NCI-H510A treated with DMSO at 0.1 percent for 48 hours (cell line): ENCODE results near the gene CHD2.
"Not testable (repeated sequence)": the region's sequence is repeated elsewhere in the genome, so short reads cannot be mapped to it uniquely, and the experiment has no call there.

Experiments used
- DNase-seq: peaks from one replicate; lab custom pipeline; 2025; lab: John Stamatoyannopoulos, UW

CHD2 gene

DNA sequence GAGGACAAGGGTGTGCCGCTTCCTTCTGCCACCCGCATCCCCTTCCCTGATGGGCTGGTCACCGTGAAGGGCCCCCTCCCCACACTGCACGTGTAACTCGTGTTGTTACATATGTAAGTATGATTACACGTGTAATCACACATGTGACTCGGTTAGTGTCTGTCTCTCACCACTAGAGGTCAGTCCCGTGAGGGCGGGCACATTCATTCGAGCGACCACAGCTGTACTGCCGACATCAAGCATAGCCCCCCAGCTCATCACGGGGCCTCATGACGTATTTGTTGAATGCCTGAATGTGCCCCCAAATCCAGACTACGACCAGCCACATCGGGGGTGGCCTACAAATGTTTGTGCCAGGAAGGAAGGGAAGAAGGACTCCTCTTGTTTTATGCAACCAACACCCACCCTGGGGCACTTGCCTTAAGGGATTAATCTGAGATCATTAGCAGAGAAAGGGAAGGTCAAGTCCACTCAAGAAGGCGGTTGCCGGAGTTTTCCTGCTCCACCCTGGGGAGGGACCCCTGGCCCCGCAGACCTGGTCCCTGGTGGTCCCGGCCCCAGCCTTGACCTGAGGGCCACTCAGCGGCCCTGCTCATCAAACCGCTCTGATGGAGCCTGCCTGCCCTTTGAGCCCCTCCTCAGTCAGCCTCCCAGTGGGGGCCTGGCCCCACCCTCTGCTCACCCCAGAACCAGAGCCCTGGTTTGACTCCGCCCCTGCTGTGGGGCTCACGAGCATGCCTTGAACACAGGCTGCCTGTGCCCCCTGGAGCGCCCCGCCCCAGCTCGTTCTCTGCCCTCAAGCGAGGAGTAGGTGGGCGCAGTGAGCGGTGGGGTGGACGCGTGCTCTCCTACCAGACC, 136.1 kb downstream of the CHD2 start:
- DNase-seq: peak; percentile 16

DNA sequence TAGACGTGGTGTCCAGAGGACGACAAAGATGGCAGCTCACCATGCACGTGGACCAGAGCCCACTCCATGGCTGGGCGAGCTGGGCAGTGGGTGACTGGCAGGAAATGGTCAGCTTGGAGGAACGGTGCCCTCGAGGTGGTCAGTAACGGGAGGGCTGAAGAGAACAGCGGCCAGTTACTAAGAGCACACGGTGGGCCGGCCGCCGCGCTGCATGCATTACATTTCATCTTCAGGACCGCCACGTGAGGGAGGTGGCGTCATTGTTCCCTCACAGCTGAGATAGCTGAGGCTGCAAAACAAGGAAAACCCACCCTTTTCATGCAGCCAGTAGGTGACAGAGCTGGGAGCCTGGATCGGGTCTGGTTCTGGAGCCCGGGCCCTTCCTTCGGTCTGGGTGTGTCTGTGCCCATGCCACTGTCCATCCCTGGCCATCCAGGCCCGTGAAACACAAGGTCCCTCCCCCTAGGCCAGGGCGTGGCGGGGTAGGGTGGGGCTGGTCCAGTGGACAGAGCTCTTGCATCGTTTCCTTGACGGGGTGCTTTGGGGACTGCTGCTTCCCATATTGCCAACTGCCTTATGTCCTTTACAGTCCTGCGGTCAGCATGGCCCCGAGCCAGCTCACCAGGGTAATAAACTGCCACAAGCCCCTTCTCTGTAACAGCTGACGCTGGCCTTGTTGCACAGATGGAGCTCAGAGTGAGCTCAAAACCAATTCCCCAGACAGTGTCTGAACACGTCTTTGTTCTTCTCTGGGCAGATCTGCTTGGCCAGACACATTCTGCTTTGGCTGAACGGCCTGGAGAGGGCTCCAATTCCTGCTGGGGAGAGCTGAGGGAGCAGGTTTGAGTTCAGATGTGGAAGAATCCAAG, 137.1 kb downstream of the CHD2 start:
- DNase-seq: no peak

DNA sequence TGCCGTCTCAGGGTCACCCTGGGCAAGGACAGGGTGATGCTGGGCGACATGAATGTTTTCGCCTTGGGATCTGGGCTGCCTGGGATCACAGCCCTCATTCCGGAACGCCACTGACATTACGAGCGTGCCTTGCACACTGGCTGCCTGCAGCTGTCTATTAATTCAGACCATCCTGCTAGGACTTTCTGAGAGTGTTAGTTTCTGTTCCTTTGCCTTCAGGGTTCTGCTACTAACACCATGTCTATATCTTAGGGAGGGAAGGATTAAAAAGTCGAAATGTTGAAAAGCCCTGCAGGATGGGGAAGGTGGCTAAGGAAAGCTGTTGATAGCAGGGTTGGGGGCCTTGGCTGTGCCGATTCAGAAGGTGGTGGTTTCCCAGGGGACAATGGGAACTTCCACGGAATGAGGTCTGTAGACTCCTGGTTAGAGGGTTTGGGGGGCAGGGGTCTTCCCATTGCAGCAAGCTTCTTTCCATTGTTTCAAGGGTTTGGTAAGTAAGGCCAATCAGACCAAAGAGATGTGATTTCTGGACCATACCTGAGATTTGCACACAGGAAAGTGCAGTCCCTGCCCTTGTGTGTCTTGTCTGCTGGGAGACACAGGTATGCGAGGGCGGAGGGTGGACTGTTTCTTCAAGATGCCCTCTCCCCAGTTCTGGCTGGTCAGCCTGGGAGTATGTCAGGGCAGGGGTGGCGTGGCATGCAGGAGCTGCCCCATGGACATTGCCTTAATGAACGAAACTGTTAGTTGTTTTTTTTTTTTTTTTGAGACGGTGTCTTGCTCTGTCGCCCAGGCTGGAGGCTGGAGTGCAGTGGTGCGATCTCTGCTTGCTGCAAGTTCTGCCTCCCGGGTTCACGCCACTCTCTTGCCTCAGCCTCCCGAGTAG, 137.9 kb downstream of the CHD2 start:
- DNase-seq: no peak

DNA sequence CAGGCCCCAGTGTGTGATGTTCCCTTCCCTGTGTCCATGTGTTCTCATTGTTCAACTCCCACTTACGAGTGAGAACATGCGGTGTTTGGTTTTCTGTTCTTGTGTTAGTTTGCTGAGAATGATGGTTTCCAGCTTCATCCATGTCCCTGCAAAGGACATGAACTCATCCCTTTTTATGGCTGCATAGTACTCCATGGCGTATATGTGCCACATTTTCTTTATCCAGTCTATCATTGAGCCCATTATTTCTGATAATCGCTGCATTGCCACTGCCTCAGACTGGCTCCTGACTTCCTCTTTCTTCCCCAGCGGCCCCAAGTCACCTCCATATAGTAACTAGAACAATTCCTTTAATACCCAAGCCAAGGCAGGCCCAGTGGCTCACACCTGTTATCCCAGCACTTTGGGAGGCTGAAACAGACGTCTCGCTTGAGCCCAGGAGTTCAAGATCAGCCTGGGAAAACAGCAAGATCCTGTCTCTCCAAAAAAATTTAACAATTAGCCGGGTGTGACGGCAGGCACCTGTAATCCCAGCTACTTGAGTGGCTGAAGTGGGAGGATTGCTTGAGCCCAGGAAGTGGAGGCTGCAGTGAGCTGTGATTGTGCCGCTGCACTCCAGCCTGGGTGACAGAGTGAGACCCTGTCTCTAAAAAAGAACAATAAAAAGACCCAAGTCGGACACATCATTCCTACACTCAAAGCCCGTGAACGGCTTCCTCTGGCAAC, 139.6 kb downstream of the CHD2 start:
- not testable (repeated sequence) for DNase-seq

- no peak for DNase-seq
Observed at GRCh38 chr15:93040288-93041158, 140.4 kb downstream of the CHD2 start.

GRCh38 chr15:93041159-93041547, 141.0 kb downstream of the CHD2 start:
- DNase-seq: no peak

DNA sequence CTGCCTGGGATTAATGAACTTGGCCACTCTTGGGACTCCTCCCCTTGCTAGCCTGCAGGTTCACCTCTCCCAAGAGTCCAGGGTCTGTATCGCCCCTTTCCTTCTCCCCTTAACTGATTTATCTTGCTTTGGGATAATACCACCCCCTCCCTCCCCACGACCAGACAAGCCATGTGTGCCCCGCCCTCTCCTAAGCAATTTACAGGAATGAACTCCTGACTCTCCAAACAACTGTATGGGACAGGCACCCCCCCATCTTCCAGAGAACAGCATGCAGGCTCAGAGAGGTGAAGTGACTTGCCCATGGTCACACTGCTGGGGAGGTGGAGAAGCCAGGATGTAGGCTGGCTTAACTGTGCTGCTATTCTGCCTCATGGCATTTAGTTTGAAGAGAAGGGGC, 142.1 kb downstream of the CHD2 start:
- DNase-seq: no peak

DNA sequence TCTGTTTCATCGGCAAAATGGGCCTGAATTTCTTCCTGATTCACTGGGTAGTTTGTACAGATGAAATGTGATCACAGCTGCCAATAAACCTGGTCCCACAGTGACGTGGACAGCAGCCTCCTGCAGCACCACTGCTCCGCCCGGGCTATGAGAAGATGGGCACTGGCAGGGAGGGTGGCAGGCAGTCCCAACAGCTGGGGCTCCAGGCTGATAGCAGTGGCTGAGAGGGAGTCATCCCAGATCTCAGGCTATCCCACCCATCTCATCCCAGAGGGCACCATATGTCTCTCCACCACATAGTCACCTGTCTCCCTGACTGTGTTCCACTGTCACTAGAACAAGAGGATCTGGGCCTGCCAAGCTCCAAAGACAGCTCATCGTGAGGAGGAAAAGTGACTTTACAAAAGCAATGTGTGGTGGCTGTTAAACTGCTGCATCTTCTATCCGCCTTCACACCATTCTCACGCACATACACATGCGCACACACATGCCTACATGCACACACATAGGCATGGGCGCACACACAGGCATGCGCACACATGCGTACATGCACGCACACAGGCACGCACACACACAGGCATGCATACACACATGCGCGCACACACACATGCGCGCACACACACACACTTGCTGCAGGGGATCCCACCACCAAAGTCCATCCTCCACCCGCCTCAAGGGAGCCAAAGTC, 142.7 kb downstream of the CHD2 start:
- DNase-seq: no peak

DNA sequence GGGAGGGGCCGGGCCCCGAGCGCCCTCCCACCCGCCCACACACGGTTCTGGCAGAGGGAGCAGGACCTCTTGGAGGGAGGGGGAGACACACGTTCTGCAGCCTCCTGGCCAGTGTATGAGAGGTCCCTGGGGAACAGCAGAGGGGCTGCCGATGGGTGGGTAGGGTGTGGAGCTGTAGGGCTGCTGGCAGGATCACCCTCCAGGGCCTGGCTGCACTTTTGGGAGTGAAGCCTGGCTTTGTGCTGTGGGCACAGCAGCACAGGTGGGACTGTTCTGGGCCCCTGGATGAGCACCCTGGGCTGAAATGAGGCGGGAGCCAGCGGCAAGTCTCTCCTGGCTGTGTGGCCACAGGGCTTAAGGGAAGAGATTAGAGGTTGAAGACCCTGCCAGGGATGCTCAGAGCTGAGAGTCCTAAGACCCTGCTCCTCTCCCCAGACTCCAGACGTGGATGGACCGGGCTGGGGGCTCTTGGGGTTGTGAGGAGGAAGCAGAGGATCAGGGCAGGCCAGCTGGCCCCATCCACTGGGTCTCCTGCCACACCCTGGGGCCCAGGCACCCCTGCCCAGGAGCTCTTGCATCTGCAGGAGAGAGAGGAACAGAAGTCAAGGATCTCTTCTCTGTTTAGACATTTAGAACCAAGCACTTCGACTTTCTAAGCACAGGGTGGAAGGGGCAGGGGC, 143.6 kb downstream of the CHD2 start:
- DNase-seq: no peak

DNA sequence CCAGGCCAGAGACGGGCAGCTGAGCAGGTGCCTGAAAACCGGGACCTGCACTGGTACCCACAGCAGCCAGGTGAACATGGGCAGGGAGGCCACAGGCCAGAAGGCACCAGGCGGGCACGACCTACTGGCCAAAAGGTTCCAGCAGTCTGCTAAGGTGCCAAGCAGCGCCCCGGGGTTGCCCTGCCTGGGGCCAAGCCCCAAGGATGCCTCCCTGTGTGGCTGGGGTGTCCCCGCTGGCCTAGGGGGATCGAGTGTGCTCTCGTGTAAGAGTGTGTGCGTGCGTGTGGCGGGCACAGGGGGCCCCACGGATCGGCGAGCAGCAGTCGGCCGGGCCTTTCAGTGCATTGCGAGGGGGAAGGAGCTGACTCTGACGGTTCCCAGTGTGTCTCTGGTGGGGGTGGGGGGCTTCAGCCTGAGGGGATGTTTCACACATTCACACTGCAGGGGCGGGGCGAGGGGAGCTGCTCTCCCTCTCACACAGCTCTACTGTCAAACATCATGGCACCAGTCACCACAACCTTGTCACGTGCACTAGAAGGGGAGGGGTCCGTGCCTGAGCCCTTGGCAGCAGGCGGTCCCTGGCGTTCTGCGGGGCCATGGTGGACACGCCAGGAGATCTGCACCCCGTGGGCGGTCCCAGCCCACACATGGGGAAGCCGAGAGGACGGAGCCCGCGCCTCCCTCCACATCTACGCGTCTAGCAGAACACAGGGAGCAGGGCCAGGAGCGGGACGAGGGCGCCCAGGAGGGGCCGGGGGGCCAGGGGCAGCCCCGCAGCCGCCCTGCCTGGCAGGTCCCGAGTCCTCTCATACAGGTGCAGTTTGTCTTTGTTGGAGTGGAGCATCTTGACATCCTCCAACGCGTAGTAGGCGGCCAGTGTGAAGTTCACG, 144.4 kb downstream of the CHD2 start:
- DNase-seq: no peak

DNA sequence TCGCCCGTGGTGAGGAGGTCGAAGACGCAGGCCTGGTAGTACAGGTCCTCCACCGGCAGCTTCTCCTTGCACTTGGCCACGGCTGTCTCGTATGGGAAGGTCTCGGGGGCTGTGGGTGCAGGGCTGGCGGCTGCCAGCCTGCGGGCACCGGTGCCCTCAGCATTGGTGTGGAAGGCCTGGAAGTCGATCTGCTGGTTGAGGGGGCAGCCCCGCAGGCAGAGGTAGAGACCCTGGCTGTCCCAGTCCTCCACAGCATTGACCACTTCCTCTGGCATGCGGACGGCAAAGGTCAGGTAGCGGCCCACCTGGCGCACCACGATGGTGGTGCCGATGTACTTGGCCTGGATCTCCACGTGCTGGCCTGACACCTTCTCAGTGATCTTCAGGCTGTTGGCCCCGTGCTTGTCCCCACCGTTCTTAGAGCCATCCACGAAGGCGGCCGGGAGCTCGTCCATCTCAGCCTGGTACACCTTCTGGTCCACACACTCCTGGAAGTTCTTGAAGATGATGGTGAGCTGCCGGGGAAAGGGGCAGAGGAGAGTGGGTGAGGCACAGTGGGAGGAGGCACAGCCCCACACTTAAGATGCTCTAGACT, 145.2 kb downstream of the CHD2 start:
- no peak for DNase-seq

DNA sequence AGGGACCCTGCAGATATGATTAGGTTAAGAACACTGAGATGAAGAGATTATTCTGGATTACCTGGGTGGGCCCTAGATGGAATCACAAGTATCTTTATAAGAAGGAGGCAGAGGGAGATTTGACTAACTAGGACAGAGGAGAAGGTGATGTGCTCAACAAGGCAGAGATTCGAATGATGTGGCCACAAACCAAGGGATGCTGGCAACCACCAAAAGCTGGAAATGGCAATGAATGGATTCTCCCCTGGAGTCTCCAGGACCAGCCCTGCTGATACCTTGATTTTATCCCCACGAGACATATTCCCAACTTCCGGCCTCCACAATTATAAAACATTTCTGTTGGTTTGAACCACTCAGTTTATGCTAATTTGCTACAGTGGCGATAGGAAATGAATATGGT, 146.0 kb downstream of the CHD2 start:
- DNase-seq: no peak

DNA sequence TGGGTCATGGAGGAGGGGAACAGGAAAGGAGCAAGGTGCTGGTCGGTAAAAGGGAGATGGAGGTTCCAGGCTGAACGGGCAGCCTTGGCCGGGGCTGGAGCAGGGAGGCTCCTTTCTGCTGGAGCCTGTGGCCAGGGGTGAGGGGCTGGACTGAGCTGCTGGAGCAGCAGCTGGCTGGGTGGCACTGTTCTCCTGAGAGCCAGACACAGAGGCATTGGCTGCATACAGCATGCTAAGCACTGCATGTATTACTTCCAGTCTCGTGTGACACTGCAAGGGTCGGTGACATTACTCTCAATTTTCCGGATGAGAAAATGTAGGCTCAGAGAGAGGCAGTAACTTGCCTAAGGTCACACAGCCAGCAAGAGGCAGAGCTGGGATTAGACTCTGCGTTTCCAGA, 146.6 kb downstream of the CHD2 start:
- no peak for DNase-seq

DNA sequence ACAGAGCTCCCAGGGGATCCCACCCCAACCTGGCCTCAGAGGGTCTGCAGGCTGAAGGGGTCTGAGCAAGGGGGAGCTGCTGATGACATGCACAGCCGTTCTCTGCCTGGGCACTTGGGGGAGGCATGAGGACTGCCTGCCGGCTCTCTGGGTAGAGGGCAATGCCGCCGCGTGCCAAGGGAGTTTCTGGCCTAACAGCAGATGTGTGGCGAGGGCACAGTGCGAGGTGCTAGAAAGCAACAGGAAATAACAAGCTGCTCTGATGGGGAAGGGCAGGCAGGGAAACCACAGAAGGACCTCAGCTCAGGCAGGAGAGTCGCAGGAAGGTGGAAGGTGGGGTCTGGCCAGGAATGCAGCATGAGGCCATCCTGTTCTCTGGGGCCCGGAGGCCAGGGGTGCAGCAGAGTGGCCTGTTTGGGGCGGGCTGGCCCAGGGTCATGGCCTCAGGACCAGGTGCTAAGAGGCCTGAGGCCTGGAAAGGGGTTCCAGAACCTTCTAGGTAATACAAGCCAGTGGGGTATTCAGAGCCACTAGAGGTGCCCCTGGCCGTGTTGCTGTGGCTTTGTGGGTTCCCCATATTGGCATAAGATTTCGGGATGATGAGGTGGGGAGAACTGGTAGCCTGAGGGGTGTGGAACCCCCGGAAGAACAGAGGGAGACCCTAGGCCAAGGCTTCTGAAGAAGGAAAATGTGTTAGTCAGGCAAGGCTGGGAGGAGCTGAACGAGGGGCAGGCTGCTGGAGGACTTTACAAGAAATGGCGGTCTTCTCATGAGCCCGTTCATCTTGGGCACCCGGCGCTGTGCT, 147.7 kb downstream of the CHD2 start:
- no peak for DNase-seq

DNA sequence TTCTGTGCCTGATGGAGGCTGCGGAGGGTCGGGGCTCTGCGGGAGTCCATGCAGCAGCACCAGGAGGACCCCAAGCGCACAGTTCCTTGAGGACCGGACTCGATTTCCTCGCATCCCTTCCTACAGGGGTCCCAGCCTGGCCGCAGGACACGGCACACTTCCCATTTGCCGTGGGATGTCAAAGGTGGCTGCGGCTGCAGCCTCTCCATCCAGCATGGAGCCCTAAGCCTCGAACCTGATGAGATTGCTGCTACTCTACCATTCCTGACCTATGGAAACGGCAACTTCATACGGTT, 148.2 kb downstream of the CHD2 start:
- no peak for DNase-seq

GRCh38 chr15:93048759-93049161, 148.6 kb downstream of the CHD2 start:
- DNase-seq: no peak

- no peak for DNase-seq
Observed at GRCh38 chr15:93049233-93049632, 149.1 kb downstream of the CHD2 start.
